ENCODE measurements around the gene PGBD5. TPM values are rescaled to one million over a fixed set of nuclear protein-coding genes. Genes with fewer than 3 reads are reported as not detected.

PGBD5 gene
- total RNA-seq, 4 donors from 2014 or later: 0.79 to 2.6 (median 1.1) TPM

- 94 to 100% methylated on average over 1 to 7 of the region's 7 CpGs for WGBS, 2 donors (ENCODE audit: low coverage in 1 of 2)
- TF ChIP-seq, protein P1, sequence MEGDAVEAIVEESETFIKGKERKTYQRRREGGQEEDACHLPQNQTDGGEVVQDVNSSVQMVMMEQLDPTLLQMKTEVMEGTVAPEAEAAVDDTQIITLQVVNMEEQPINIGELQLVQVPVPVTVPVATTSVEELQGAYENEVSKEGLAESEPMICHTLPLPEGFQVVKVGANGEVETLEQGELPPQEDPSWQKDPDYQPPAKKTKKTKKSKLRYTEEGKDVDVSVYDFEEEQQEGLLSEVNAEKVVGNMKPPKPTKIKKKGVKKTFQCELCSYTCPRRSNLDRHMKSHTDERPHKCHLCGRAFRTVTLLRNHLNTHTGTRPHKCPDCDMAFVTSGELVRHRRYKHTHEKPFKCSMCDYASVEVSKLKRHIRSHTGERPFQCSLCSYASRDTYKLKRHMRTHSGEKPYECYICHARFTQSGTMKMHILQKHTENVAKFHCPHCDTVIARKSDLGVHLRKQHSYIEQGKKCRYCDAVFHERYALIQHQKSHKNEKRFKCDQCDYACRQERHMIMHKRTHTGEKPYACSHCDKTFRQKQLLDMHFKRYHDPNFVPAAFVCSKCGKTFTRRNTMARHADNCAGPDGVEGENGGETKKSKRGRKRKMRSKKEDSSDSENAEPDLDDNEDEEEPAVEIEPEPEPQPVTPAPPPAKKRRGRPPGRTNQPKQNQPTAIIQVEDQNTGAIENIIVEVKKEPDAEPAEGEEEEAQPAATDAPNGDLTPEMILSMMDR (IDR thresholded peaks at IDR 0.05): no peak
- no peak for TF ChIP-seq EP300 (IDR thresholded peaks at IDR 0.05; ENCODE audit: low read depth)
- in situ Hi-C loops (cut with MboI; ENCODE audit: low pct_ligation_motif_present in 1 of 4, low pct_unique_long_range_greater_than_20kb in 1 of 4, low sequenced_read_pairs in 3 of 4): no loop called here
- Histone ChIP-seq H3K4me3 (no peak overlapping the region), H3K36me3 (no peaks in the 10 kb centered on the region), H3K27me3 (peaks cover 13% of the 10 kb centered on the region), H3K9me3 (no peaks in the 10 kb centered on the region), H3K27ac (no peak overlapping the region), H3K4me1 (peaks cover 7 to 19% (median 15%) of the 10 kb centered on the region in 4 donors)
- no peak for DNase-seq
- intact Hi-C loops (cut with DNase I; ENCODE audit: low total_unique reads): no loop called here
These were observed 140.8 kb downstream of the PGBD5 start for GRCh38 chr1:230285351-230285750.

DNA sequence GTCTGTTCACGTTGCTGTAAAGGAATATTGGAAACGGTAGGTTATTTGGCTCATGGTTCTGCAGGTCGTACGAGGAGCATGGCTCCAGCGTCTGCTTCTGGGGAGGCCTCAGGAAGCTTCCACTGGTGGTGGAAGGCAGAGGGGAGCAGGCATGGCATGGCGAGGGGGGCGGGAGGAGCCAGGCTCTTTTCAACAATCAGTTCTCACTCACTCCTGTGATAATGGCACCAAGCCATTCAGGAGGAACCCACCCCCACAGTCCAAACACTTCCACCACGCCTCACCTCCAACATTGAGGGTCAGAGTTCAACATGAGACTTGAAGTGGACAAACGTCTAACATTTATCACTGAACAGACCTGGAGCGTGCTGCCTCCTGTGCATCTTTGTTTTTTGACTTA lies 141.2 kb downstream of the PGBD5 start:
- Histone ChIP-seq H3K4me1 (peaks cover 7 to 19% (median 15%) of the 10 kb centered on the region in 4 donors), H3K4me3 (no peak overlapping the region), H3K36me3 (no peaks in the 10 kb centered on the region), H3K9me3 (no peaks in the 10 kb centered on the region), H3K27ac (no peak overlapping the region), H3K27me3 (peaks cover 13% of the 10 kb centered on the region)
- in situ Hi-C loops (cut with MboI; ENCODE audit: low pct_ligation_motif_present in 1 of 4, low pct_unique_long_range_greater_than_20kb in 1 of 4, low sequenced_read_pairs in 3 of 4) (no loop called here), intact Hi-C loops (cut with DNase I; ENCODE audit: low total_unique reads) (no loop called here)
- WGBS, 2 donors (ENCODE audit: low coverage in 1 of 2): 78% methylated on average over 10 of the region's 10 CpGs; no CpG with 5 or more reads in 1 of the 2 donors
- DNase-seq: no peak
- no peak for TF ChIP-seq POLR2A (IDR thresholded peaks at IDR 0.05)
- TF ChIP-seq, protein P1 (IDR thresholded peaks at IDR 0.05): no peak
- TF ChIP-seq EP300 (IDR thresholded peaks at IDR 0.05; ENCODE audit: low read depth): no peak
- no peak for TF ChIP-seq POLR2AphosphoS5 (IDR thresholded peaks at IDR 0.05)

DNA sequence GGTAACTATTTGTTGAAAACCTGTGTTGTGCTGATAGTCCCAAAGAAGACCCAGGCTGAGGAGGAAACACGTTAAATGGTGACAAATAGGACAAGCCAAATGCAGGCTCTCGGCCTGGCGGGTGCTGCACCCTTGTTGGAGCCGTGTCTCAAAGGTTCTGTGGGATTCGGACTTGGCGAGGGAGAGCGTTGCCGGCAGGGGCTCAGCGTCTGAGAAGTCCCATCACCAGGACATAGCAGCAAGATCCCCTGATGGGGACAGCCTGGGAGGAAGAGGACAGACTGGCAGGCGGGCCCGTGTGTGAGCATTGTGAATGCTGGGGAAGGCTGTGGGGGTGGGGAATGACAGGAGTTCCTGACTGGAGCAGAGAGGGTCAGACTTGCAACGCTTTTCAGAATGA lies 142.5 kb downstream of the PGBD5 start:
- Histone ChIP-seq H3K4me3 (no peak overlapping the region), H3K36me3 (peaks cover 0 to 5% (median 0%) of the 10 kb centered on the region in 4 donors), H3K27me3 (peaks cover 13% of the 10 kb centered on the region), H3K4me1 (peaks cover 7 to 19% (median 15%) of the 10 kb centered on the region in 4 donors), H3K27ac (no peak overlapping the region), H3K9me3 (no peaks in the 10 kb centered on the region)
- in situ Hi-C loops (cut with MboI; ENCODE audit: low pct_ligation_motif_present in 1 of 4, low pct_unique_long_range_greater_than_20kb in 1 of 4, low sequenced_read_pairs in 3 of 4) (no loop called here), intact Hi-C loops (cut with DNase I; ENCODE audit: low total_unique reads) (no loop called here)
- DNase-seq: no peak
- TF ChIP-seq POLR2A (IDR thresholded peaks at IDR 0.05) (no peak), EP300 (IDR thresholded peaks at IDR 0.05; ENCODE audit: low read depth) (no peak), POLR2AphosphoS5 (IDR thresholded peaks at IDR 0.05) (no peak)
- TF ChIP-seq, protein P1 (IDR thresholded peaks at IDR 0.05): no peak
- 96% methylated on average over 9 of the region's 12 CpGs; no CpG with 5 or more reads in 1 of the 2 donors for WGBS, 2 donors (ENCODE audit: low coverage in 1 of 2)

DNA sequence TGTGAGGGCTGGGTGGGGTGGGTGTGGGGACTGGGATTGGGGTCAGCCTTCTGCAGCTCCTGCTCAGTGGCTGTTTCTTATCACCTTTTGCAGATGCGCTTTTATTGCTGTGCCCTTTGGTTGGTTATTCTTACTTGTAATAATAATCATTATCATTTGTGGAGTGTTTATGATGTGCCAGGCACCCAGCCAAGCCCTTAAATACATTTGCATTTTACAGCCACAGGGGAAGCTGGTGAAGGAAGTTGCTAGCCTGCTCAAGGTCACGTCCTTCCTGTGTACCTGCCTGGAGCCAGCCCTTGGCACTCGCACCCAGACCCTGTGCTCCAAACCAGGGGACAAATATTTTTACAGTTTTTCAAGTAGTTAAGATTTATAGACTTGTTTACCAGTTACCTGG lies 144.0 kb downstream of the PGBD5 start:
- intact Hi-C loops (cut with DNase I; ENCODE audit: low total_unique reads) (no loop called here), in situ Hi-C loops (cut with MboI; ENCODE audit: low pct_ligation_motif_present in 1 of 4, low pct_unique_long_range_greater_than_20kb in 1 of 4, low sequenced_read_pairs in 3 of 4) (no loop called here)
- no peaks in the 10 kb centered on the region for H3K9me3 ChIP-seq
- H3K27ac ChIP-seq: peak overlapping the region; percentile 34 to 67 (median 60)
- peak; percentile 87 for DNase-seq
- H3K4me1 ChIP-seq: peaks cover 7 to 19% (median 15%) of the 10 kb centered on the region in 4 donors
- H3K27me3 ChIP-seq: no peaks in the 10 kb centered on the region
- peaks cover 0 to 5% (median 0%) of the 10 kb centered on the region in 4 donors for H3K36me3 ChIP-seq
- no peak for TF ChIP-seq POLR2AphosphoS5 (IDR thresholded peaks at IDR 0.05)
- no peak for TF ChIP-seq EP300 (IDR thresholded peaks at IDR 0.05; ENCODE audit: low read depth)
- TF ChIP-seq, protein P1 (IDR thresholded peaks at IDR 0.05): no peak
- no peak for TF ChIP-seq POLR2A (IDR thresholded peaks at IDR 0.05)
- H3K4me3 ChIP-seq: no peak overlapping the region
- 29 to 60% methylated on average over 1 to 3 of the region's 3 CpGs for WGBS, 2 donors (ENCODE audit: low coverage in 1 of 2)

Data from transverse colon (tissue), 4 donors.